ENCODE data around the gene TWSG1.

TWSG1 gene

GRCh38 chr18:9334329-9334972 is at the start of gene TWSG1:
Gene TWSG1 (plus strand): TSS chr18:9334773. CDS start chr18:9337230, 2,457 bp downstream.
- DNase-seq (ENCODE audit: low read depth in 2 of 2) = peak; percentile 81 to 86

DNA sequence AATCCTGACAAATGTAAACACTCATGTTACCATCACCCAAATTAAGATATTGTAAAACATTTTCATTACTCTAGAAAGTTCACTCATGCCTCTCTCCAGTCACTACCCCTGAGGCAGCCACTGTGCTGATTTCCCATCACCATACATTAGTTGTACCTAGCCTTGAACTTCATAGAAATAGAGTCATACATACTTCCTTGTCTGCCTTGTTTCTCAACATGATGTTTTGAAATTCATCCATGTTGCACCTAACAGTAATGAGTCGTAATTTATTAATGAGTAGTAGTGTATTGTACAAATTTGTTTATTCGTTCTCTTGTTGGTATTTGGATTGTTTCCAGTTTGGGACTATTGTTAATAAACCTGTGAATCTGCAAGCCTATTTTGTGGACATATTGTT is 49.0 kb upstream of the TWSG1 start:
- DNase-seq (ENCODE audit: low read depth in 2 of 2) = no peak

DNA sequence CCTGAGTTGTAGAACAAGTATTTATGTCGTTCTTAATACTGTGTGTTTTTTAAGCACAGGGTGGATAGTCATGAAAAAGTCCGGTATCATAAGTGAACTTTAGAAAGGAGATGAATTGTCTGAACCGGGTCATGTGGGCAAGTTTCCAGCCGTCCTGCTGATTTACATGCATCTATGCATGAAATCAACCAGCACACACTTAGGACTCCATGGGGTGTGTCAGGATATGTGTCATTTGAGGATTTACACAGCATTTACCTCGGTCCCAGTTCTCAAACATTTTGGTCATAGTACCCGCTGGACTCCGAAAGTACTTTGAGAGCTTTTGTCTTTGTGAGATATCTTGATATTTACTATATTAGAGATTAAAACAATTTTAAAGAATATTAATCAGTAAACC is 47.5 kb upstream of the TWSG1 start:
- no peak for DNase-seq (ENCODE audit: low read depth in 2 of 2)

GRCh38 chr18:9289698-9290097 is 44.9 kb upstream of the TWSG1 start:
- no peak for DNase-seq (ENCODE audit: low read depth in 2 of 2)

DNA sequence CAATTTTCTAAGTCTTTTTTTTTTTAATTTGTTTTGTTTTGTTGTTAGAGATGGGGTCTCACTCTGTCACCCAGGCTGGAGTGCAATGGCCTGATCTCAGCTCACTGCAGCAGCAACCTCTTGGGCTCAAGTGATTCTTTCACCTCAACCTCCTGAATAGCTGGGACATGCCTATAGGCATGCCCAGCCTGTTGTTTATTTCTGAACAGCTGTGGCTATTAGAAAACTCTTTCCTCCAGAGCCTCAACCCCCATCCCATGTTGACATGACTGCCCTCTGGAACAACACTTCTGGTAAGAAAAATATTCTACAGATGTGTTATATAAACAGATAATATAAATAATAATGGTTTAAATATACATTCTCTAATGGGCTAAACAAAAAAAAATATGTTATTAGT is 44.4 kb upstream of the TWSG1 start:
- no peak for DNase-seq (ENCODE audit: low read depth in 2 of 2)

DNA sequence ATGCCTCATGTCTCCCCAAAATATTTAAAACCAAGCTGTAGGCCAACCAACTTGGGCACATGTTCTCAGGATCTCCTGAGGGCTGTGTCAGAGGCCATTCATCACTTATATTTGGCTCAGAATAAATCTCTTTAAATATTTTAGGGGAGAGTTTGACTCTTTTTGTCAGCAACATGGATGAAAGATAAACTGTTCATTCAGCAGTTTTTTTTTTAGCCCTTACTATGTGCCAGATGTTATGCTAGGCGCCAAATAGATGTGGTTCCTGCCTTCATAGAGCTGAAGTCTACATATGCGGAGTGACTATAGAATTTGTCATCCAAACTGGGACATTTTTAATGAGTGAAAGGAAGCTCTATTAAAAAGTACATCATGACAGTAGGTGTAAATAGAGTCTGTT is 42.5 kb upstream of the TWSG1 start:
- no peak for DNase-seq (ENCODE audit: low read depth in 2 of 2)

DNA sequence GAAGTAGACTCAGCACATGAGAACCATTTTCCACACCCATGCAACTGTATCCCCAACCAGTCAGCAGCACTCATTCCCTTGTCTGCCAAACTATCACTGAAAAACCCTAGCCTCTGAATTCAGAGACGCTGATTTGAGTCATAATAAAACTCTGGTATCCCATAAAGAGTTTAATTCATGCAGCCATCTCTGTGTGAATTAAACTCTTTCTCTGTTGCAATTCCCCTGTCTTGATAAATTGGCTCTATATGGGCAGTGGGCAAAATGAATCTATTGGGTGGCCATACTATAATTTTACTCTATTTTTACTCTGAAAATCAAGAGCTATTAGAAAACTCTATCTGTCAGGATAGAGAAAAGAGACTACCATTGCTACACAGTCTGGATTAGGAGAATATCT is 40.6 kb upstream of the TWSG1 start:
- no peak for DNase-seq (ENCODE audit: low read depth in 2 of 2)

- no peak for DNase-seq (ENCODE audit: low read depth in 2 of 2)
Measured at GRCh38 chr18:9296233-9297006, 38.2 kb upstream of the TWSG1 start.

DNA sequence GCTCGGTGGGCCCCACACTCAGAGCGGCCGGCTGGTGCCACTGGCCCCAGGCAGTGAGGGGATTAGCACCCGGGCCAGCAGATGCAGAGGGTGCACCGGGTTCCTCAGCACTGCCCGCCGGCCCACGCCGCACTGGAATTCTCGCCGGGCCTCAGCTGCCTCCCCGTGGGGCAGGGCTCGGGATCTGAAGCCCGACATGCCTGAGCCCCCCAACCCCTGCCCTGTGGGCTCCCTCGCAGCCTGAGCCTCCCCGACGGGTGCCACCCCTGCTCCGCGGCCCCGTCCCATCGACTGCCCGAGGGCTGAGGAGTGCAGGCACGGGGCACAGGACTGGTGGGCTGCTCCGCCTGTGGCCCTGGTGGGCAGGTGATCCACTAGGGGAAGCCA is 37.6 kb upstream of the TWSG1 start:
- no peak for DNase-seq (ENCODE audit: low read depth in 2 of 2)

DNA sequence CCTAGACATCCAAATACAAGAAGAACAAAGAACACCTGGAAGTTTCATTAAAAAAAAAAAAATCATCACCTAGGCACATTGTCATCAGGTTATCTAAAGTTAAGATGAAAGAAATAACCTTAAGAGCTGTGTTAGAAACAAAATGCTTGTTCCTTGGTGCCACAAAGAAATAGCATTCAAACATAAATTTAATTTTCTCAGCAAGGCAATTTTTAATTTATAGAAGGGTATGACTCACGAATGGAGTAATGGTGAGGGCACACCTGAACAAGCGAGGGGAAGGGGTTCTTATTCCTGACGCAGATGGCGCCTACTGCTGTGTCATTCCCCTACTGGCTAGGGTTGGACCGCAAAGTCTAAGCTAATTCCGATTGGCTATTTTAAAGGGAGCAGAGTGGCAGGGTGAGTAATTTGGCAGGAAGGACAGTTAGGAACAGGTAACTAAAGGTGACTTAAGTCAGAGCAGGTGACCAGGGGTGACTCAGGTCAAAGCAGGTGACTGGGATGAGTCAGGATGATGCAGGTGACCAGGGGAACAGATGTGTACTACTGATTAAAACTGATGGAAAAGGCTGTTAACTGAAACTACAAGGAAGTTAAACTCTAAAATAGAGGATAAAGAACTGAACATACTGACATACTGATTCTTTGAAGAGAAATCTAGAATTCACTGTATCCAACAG is 30.0 kb upstream of the TWSG1 start:
- DNase-seq (ENCODE audit: low read depth in 2 of 2) = no peak

GRCh38 chr18:9319333-9319732 is 15.2 kb upstream of the TWSG1 start:
- no peak for DNase-seq (ENCODE audit: low read depth in 2 of 2)

DNA sequence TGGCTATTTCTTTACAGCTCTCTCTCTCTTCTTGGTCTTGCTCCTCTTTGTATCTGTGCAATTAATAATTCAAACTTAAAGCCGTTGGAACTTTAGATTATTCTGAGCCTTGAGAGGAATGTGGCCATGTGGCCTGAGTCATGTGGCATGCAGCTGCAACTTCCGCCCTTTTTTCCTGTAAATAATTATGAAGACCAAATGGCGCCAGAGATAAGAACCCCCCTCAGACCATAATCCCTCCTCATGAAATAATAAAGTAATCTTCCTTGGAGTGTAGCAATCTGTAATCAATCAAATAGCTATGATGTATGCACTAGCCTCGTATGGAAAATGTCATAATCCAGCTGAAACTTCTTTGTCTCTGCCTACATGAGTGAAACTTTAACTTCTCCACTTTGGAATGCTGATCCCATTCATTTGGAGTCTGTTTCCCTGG is 13.5 kb upstream of the TWSG1 start:
- DNase-seq (ENCODE audit: low read depth in 2 of 2) = no peak

DNA sequence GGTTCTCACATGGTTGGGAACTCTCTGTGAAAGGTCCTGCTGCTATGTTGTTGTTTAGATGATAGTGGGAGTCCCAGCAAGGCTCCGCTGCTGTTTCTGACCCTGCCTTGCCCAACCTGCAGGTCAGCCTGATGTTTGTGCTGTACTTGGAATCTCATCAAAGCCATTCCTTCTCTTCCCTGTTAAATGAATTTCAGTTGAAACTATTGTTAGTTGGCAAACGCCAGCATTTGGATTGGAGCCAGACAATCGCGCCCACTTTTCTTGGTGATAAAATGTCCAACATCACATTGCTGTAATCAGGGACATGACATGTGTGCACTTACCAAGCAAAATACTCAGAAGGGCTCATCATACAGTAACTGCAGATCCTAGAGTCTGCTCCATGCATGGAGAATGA is 12.8 kb upstream of the TWSG1 start:
- DNase-seq (ENCODE audit: low read depth in 2 of 2) = no peak

DNA sequence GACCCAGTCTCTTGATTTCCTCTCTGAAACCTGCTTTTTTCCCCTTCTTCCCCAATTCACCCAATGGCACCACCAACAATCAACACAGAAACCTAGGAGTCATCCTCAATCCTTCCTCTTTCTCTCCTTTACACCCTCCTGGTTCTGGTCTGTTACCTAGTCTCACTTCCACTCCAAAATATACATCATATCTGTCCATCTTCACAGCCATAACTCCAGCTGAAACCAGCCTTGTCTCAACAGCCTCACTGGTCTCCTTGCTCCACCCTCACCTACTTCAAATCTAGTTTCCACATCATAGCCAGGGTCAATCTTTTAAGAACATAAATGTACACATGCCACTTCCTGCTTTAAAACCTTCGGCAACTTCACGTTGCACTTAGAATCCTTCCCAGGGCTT is 11.8 kb upstream of the TWSG1 start:
- DNase-seq (ENCODE audit: low read depth in 2 of 2) = no peak

DNA sequence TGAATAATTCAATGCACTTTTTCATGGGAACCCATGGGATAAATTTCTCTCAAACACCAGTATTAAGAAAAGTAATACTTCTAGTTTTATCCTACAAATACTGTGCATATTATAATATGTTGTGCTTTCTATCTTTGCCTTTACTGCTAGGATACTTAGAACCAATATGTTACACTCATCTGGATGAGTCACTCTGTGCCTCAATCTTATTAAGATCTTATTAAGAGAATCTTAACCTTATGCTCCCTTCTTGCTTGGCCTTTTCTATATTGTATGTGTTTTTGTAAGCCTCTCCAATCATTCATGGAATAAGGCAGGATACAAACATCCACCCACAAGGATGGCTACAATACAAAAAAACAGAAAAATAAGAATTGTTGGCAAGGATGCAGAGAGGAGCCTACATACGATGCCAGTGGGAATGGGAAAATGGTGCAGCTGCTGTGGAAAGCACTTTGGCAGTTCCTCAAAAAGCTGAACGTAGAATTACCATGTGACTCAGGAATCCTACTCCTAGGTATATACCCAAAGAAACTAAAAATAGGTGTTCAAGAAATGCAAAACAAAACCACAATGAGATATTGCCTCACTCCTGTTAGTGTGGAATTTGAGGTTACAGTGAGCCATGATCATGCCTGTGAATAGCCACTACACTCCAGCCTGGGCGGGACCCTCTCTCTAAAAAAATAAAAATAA is 10.7 kb upstream of the TWSG1 start:
- no peak for DNase-seq (ENCODE audit: low read depth in 2 of 2)

- DNase-seq (ENCODE audit: low read depth in 2 of 2) = no peak
Measured at GRCh38 chr18:9325716-9326115, 8.9 kb upstream of the TWSG1 start.

GRCh38 chr18:9328776-9329175 is 5.8 kb upstream of the TWSG1 start:
- DNase-seq (ENCODE audit: low read depth in 2 of 2) = no peak

- DNase-seq (ENCODE audit: low read depth in 2 of 2) = no peak
Measured at GRCh38 chr18:9329471-9329870, 5.1 kb upstream of the TWSG1 start.

GRCh38 chr18:9330419-9330818 is 4.2 kb upstream of the TWSG1 start:
- DNase-seq (ENCODE audit: low read depth in 2 of 2) = no peak

- no peak for DNase-seq (ENCODE audit: low read depth in 2 of 2)
Measured at GRCh38 chr18:9333441-9334328, 888 bp upstream of the TWSG1 start.

GRCh38 chr18:9334973-9335696 is 562 bp downstream of the TWSG1 start:
- peak in 1 of 2 experiments; percentile 13 for DNase-seq (ENCODE audit: low read depth in 2 of 2)

All from stimulated activated CD4-positive, alpha-beta T cell treated with anti-CD3 and anti-CD28 coated beads, Interleukin-12 subunit alpha, Interleukin-12 subunit beta, amount 100 ng/mL, for 24 hours (primary cell).